Body of pancreas (tissue), 4 donors: ENCODE data around the gene ARHGAP26.

Source experiments
- POLR2A ChIP-seq, 3 donors: fragments of 450-650 bp; IDR thresholded peaks; one replicate each; pipeline ENCODE4 v1.6.1; 2016; ENCODE audit warnings: antibody characterized with exemption in 3 of 3, mild to moderate bottlenecking in 2 of 3
- TF ChIP-seq, protein P1 (sequence below), 7 experiments: fragments of 450-650 bp in 4 of 7; fragments of 200-600 bp in 3 of 7; sonication (generic) in 3 of 7; IDR thresholded peaks; one replicate each; pipeline ENCODE4 v1.5.1; 2016 to 2019; ENCODE audit warnings: antibody characterized with exemption in 7 of 7

DNA sequence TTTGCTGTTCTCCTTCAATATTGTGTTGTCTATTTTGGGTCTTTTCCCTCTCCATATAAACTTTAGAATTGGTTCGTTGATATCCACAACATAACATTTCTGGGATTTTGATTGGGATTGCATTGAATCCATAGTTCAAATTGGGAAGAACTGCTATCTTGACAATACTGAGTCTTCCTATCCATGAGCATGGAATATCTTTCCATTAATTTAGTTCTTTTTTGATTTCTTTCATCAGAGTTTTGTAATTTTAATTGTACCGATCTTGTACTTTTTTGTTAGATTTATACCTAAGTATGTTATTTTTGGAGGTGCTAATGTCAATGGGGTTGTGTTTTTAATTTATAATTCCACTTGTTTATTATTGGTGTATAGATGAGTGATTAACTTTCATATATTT lies 498.2 kb downstream of the ARHGAP26 start:
- TF ChIP-seq, protein P1, sequence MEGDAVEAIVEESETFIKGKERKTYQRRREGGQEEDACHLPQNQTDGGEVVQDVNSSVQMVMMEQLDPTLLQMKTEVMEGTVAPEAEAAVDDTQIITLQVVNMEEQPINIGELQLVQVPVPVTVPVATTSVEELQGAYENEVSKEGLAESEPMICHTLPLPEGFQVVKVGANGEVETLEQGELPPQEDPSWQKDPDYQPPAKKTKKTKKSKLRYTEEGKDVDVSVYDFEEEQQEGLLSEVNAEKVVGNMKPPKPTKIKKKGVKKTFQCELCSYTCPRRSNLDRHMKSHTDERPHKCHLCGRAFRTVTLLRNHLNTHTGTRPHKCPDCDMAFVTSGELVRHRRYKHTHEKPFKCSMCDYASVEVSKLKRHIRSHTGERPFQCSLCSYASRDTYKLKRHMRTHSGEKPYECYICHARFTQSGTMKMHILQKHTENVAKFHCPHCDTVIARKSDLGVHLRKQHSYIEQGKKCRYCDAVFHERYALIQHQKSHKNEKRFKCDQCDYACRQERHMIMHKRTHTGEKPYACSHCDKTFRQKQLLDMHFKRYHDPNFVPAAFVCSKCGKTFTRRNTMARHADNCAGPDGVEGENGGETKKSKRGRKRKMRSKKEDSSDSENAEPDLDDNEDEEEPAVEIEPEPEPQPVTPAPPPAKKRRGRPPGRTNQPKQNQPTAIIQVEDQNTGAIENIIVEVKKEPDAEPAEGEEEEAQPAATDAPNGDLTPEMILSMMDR (IDR thresholded peaks at IDR 0.05) = no peak
- TF ChIP-seq POLR2A (IDR thresholded peaks at IDR 0.05) = no peak
